ENCODE measurements around the gene NEDD8. TPM values are rescaled to one million over a fixed set of nuclear protein-coding genes. Genes with fewer than 3 reads are reported as not detected.

The NEDD8 gene
- total RNA-seq, 1 donor from 2014 or later, result 156 TPM

DNA sequence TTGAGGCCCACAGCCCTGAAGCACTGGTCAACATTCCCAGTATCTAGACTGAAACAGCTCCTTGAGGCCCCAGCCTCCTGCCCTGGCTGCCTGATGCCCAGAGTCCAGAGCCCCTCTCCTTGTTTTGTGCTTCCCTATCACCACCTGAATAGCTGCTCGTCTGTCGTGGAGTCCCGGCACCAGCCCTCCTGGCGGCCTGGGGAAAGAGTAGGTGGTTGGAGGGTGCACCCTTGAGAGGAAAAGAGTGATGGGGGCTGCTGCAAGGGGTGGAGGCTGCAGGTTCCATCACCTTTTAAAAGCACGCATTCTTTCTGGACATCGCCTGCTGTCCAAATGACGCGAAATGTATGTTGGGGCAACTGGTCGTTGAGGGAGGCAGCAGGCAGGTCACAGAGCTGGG lies 36.1 kb upstream of the NEDD8 start:
- H3K36me3 Mint-ChIP-seq, result peaks cover 13% of the 10 kb centered on the region
- no peaks in the 10 kb centered on the region for H3K9me3 Mint-ChIP-seq
- H3K4me1 Mint-ChIP-seq, result peaks cover 27% of the 10 kb centered on the region
- H3K27ac Mint-ChIP-seq, result no peak overlapping the region
- H3K4me3 Mint-ChIP-seq, result no peak overlapping the region
- no peak for DNase-seq (ENCODE audit: low spot score in 2 of 2, unreplicated experiment in 2 of 2)
- H3K27me3 Mint-ChIP-seq (ENCODE audit: low read depth), result no peaks in the 10 kb centered on the region
- no peak for TF ChIP-seq CTCF (IDR thresholded peaks at IDR 0.05; ENCODE audit: unreplicated experiment)

DNA sequence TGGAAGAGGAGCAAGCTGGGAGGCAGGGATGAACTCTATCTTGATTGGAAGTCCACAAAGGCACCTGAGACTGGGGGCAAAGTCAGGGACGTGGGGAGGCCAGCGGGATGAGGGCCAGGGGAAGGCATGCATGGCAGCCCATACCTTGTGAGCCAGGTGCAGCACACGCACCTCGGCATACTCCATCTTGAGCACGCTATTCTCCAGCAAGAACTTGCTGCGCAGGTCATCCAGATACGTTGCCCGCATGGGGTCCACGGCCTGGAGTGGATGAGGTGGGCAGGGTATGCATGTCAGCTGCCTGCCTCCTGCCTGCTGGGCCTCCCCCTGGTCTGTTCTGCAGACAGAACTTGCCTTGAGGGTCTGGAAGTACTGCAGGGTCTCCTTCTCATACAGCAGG lies 35.3 kb upstream of the NEDD8 start:
- no peaks in the 10 kb centered on the region for H3K9me3 Mint-ChIP-seq
- H3K36me3 Mint-ChIP-seq, result peaks cover 13% of the 10 kb centered on the region
- H3K27me3 Mint-ChIP-seq (ENCODE audit: low read depth), result no peaks in the 10 kb centered on the region
- H3K4me3 Mint-ChIP-seq, result no peak overlapping the region
- H3K27ac Mint-ChIP-seq, result no peak overlapping the region
- no peak for DNase-seq (ENCODE audit: low spot score in 2 of 2, unreplicated experiment in 2 of 2)
- H3K4me1 Mint-ChIP-seq, result peaks cover 25% of the 10 kb centered on the region
- TF ChIP-seq CTCF (IDR thresholded peaks at IDR 0.05; ENCODE audit: unreplicated experiment), result no peak

DNA sequence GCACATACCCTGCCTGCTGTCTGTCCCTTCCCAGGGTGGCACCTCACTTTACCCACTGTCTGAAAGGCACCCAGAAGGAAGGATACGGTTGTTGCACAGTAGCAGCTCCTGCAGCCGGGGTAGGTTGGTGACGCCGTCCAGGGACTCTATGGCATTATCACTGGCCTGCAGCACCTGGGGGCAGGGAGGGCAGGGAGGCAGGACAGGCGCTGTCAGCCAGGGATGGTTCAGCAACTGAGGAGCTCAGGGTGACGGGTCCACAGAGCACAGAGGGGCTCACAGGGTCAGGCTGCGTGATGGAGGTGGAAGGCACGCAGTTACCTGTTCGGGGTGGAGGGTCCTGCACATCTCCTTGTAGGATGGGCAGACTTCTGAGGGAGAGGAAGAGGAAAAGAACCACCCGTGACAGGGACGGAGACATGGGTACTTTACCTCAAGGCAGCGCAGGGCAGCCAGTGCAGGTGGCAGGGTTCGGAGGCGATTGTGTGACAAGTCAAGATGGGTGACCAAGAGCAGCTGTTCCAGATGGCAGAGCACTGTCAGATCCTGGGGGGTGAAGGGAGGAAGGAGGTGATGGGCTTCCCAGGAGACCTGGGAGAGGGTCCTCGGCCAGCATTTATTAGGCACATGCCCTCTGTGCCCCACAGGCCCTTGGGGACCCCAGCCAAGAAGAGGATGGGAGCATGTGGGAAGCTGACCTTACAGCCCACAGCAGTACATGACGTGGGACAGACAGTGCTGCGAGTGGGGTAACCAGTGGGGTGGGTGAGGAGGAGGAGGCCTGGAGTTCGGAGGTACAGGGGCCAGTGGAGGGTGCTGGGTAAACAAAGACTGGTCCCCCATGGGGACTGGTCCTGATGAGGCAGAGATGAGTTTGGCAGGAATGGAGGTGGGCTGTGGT lies 34.4 kb upstream of the NEDD8 start:
- Mint-ChIP-seq H3K4me3 (no peak overlapping the region), H3K9me3 (no peaks in the 10 kb centered on the region), H3K36me3 (peaks cover 13% of the 10 kb centered on the region), H3K27me3 (ENCODE audit: low read depth) (no peaks in the 10 kb centered on the region), H3K4me1 (peaks cover 16% of the 10 kb centered on the region), H3K27ac (no peak overlapping the region)
- DNase-seq (ENCODE audit: low spot score in 2 of 2, unreplicated experiment in 2 of 2), result no peak
- TF ChIP-seq CTCF (IDR thresholded peaks at IDR 0.05; ENCODE audit: unreplicated experiment), result no peak

DNA sequence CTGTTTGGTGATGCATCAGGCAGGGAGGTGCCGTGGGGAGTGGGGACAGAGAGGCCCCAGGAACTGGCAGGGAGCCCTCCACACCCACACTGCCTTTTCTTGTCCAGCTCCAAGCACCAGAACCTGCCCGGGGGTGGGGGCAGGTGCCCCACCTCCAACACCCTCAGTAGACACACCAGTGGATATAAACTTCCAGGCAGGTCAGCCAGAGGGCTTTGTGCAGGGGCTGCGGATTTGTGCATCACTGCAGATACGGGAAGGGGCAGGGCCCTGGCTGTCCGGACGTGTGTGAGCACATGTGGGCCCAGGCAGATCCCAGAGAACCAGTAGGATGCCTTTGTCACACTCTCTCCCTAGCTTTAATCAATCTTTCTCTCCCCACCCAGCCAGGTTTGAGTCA lies 32.1 kb upstream of the NEDD8 start:
- Mint-ChIP-seq H3K36me3 (peaks cover 13% of the 10 kb centered on the region), H3K27me3 (ENCODE audit: low read depth) (no peaks in the 10 kb centered on the region), H3K4me3 (no peak overlapping the region), H3K4me1 (peaks cover 17% of the 10 kb centered on the region), H3K9me3 (no peaks in the 10 kb centered on the region), H3K27ac (peak overlapping the region; percentile 88)
- TF ChIP-seq CTCF (IDR thresholded peaks at IDR 0.05; ENCODE audit: unreplicated experiment), result no peak
- DNase-seq (ENCODE audit: low spot score in 2 of 2, unreplicated experiment in 2 of 2), result no peak

DNA sequence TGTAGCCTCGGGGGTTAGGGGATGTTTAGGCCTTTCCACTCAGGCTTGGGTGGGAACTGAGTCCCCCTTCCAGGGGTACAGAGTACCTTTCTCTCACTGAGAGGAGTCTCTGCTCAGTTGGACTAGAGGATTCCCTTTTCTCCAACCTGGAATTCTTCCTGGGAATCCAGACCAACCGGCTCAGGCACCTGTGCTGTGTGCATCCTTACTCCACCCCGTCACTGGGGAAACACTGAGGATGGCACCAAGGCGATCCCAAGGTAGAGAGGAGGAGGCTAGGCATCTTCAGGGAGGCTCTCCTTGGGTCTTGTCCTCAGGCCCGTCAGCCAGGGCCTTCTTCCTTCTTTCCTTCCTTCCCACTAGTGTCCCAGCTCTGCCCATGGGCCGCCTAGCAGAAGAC lies 31.7 kb upstream of the NEDD8 start:
- Mint-ChIP-seq H3K9me3 (no peaks in the 10 kb centered on the region), H3K27ac (peak overlapping the region; percentile 88), H3K4me3 (no peak overlapping the region), H3K4me1 (peaks cover 22% of the 10 kb centered on the region), H3K36me3 (peaks cover 13% of the 10 kb centered on the region), H3K27me3 (ENCODE audit: low read depth) (no peaks in the 10 kb centered on the region)
- no peak for TF ChIP-seq CTCF (IDR thresholded peaks at IDR 0.05; ENCODE audit: unreplicated experiment)
- no peak for DNase-seq (ENCODE audit: low spot score in 2 of 2, unreplicated experiment in 2 of 2)
